PC-3 (cell line): ENCODE data around the gene CCDC92B. TPM values are rescaled to one million over a fixed set of nuclear protein-coding genes. Genes with fewer than 3 reads are reported as not detected.

Source experiments
- ATAC-seq: fragments of 200-7000 bp; cut with Tn5 transposase; 2 replicates; pipeline ENCODE4 v1.9.1; 2020; ENCODE audit warnings: mild to moderate bottlenecking, moderate library complexity
- BruUV-seq: library from RNA; stranded (reverse); fragments of 400-500 nt; replicated peaks from 2 replicates; lab custom pipeline; 2021; lab: Mats Ljungman, UMichigan
- CTCF ChIA-PET: fragments of 300-600 bp; sonication (Branson Sonifier 250); formaldehyde crosslinking; loops from one replicate; lab custom pipeline; 2022; ENCODE audit warnings: antibody characterized with exemption; lab: Charles Lee
- POLR2A ChIA-PET: fragments of 300-600 bp; sonication (Branson Sonifier 250); formaldehyde crosslinking; loops from one replicate; lab custom pipeline; 2022; ENCODE audit warnings: antibody characterized with exemption; ENCODE audit not compliant: unreplicated experiment; lab: Charles Lee
- DNase-seq: peaks from one replicate; pipeline ENCODE4 v3.0.0-alpha.2; 2015
- H2AFZ ChIP-seq: fragments of 300-600 bp; sonication (generic); 2 replicates; pipeline ENCODE4 v1.6.0; 2016; ENCODE audit warnings: antibody characterized with exemption, low read length
- H3F3A ChIP-seq: fragments of 300-600 bp; sonication (generic); one replicate; pipeline ENCODE4 v1.6.0; 2017; ENCODE audit warnings: antibody characterized with exemption, low read length, control low read depth, mild to moderate bottlenecking; ENCODE audit not compliant: unreplicated experiment
- H3K27ac ChIP-seq: fragments of 300-600 bp; sonication (generic); 2 replicates; pipeline ENCODE4 v1.5.1; 2016; ENCODE audit warnings: mild to moderate bottlenecking, low read length
- H3K27me3 ChIP-seq: fragments of 300-600 bp; sonication (generic); 2 replicates; pipeline ENCODE4 v1.6.1; 2016; ENCODE audit warnings: low read length, mixed read lengths
- H3K36me3 ChIP-seq: fragments of 300-600 bp; sonication (generic); 2 replicates; pipeline ENCODE4 v1.6.1; 2016; ENCODE audit warnings: low read depth, mixed run types, low read length, mixed read lengths
- H3K4me1 ChIP-seq: fragments of 300-600 bp; sonication (generic); 2 replicates; pipeline ENCODE4 v1.5.1; 2016; ENCODE audit warnings: low read length; ENCODE audit not compliant: insufficient read depth
- H3K4me2 ChIP-seq: fragments of 300-600 bp; sonication (generic); 2 replicates; pipeline ENCODE4 v1.6.0; 2016; ENCODE audit warnings: low read length
- H3K4me3 ChIP-seq: fragments of 300-600 bp; sonication (generic); 2 replicates; pipeline ENCODE4 v1.5.1; 2016; ENCODE audit warnings: mild to moderate bottlenecking, low read length, mixed read lengths
- H3K79me2 ChIP-seq: fragments of 300-600 bp; sonication (generic); 2 replicates; pipeline ENCODE4 v1.6.1; 2017; ENCODE audit warnings: low read length, mixed read lengths
- H3K9ac ChIP-seq: fragments of 300-600 bp; sonication (generic); 2 replicates; pipeline ENCODE4 v1.6.0; 2016; ENCODE audit warnings: mild to moderate bottlenecking, low read length
- H3K9me2 ChIP-seq: fragments of 300-600 bp; sonication (generic); replicated peaks from 2 replicates; pipeline ENCODE4 v1.6.1; 2016; ENCODE audit warnings: mixed run types, low read length, mixed read lengths
- H3K9me3 ChIP-seq: fragments of 300-600 bp; sonication (generic); 2 replicates; pipeline ENCODE4 v1.6.1; 2016; ENCODE audit warnings: low read length, mixed read lengths
- H4K20me1 ChIP-seq: fragments of 300-600 bp; sonication (generic); 2 replicates; pipeline ENCODE4 v1.6.1; 2016; ENCODE audit warnings: low read length, mixed read lengths
- CTCF ChIP-seq: fragments of 300-600 bp; sonication (generic); conservative IDR thresholded peaks from 2 replicates; pipeline ENCODE4 v1.5.1; 2017; ENCODE audit warnings: antibody characterized with exemption, low read depth, mild to moderate bottlenecking, low read length
- EZH2 ChIP-seq: fragments of 300-600 bp; sonication (generic); IDR thresholded peaks from one replicate; pipeline ENCODE4 v1.6.1; 2017; ENCODE audit warnings: antibody characterized with exemption, mild to moderate bottlenecking, low read length; ENCODE audit not compliant: unreplicated experiment
- EZH2phosphoT487 ChIP-seq: fragments of 300-600 bp; sonication (generic); IDR thresholded peaks from 2 replicates; pipeline ENCODE4 v1.6.1; 2018; ENCODE audit warnings: mild to moderate bottlenecking, antibody characterized with exemption, low read length, borderline replicate concordance
- intact Hi-C: fragments of 100-400 bp; cut with micrococcal nuclease; formaldehyde crosslinking; loops from 2 replicates; pipeline ENCODE4 v1.9.0; 2023
- total RNA-seq: library from RNA; depleted of rRNA; stranded (reverse); fragments of >200 nt; gene quantifications from 2 replicates; pipeline ENCODE4 v1.2.3, GENCODE V29; 2014

CCDC92B gene
- total RNA-seq, 1 experiment from 2014 or later, result not detected

DNA sequence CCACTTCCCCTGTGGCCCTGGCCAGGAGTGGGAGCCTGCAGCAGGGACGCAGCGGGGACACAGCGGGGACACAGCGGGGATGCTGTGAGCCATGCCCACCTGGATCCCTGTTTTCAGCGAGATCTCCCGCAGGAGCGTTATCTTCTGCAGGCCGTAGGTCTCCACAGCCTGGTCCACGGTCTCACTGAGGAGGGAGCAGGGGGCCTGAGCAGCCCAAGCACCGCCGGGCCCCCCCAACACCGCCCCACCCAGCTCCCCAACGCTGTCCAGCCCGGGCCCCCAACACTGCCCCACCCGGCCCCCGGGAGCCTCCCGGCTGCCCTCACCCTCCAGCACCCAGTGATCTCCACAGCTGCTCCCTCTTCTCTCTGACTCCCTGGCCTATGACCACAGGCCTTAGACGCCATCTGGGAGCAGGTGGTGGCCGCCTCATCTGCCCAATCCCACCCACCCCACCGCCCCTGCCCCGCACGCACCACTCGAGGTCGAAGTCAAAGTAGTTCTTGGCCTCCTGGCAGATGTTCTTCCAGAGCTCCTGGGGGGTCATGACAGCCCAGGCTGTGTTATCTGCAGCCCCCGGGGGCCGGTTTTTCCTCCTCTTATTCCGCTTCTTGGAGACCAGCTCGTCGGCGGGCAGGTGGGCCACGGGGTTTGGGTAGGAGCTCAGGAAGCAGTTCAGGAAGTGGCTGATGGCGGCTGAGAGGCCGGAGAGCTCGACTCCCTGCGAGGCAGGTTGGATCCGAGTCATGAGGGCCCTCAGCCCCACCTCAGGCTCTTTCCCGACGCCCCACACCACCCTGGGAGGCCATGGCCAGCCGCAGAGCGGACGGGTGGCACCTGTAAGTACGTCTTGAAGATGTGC lies 54.8 kb downstream of the CCDC92B start:
- Histone ChIP-seq H2AFZ (no peak overlapping the region), H3K4me3 (no peak overlapping the region), H3K27me3 (no peaks in the 10 kb centered on the region), H3F3A (no peaks in the 10 kb centered on the region), H3K9me2 (no peaks in the 10 kb centered on the region), H3K4me1 (no peaks in the 10 kb centered on the region), H3K9me3 (no peaks in the 10 kb centered on the region), H3K4me2 (no peak overlapping the region), H3K79me2 (no peaks in the 10 kb centered on the region), H3K9ac (no peak overlapping the region), H3K27ac (no peak overlapping the region), H4K20me1 (no peaks in the 10 kb centered on the region), H3K36me3 (no peaks in the 10 kb centered on the region; the same call in 1 of the 2 replicates)
- ChIA-PET POLR2A (interaction anchor here (0.6 kb wide), 1 partner anchor 9 kb away, joined by 9 read pairs; no protein-coding TSS in a partner anchor), CTCF (no interaction called here)
- TF ChIP-seq EZH2phosphoT487, result no peak
- no peak for TF ChIP-seq EZH2
- TF ChIP-seq CTCF, result no peak
- intact Hi-C loops, result no loop called here
- no peak for DNase-seq
- BruUV-seq, result no TSS peak
- no peak for ATAC-seq

GRCh38 chr17:2693561-2694380 lies 55.7 kb downstream of the CCDC92B start:
- intact Hi-C loops, result no loop called here
- DNase-seq (no peak), ATAC-seq (no peak)
- Histone ChIP-seq H3K27me3 (no peaks in the 10 kb centered on the region), H4K20me1 (no peaks in the 10 kb centered on the region), H3K9me3 (no peaks in the 10 kb centered on the region), H3F3A (no peaks in the 10 kb centered on the region), H3K4me1 (no peaks in the 10 kb centered on the region), H3K9me2 (no peaks in the 10 kb centered on the region), H3K36me3 (no peaks in the 10 kb centered on the region; the same call in 1 of the 2 replicates), H3K79me2 (no peaks in the 10 kb centered on the region), H3K4me3 (no peak overlapping the region), H2AFZ (no peak overlapping the region), H3K9ac (no peak overlapping the region), H3K4me2 (no peak overlapping the region), H3K27ac (no peak overlapping the region)
- TF ChIP-seq EZH2phosphoT487, result no peak
- no peak for TF ChIP-seq EZH2
- no peak for TF ChIP-seq CTCF
- BruUV-seq, result no TSS peak
- ChIA-PET CTCF (no interaction called here), POLR2A (no interaction called here)
